ENCODE data around the gene MYH16. TPM values are rescaled to one million over a fixed set of nuclear protein-coding genes. Genes with fewer than 3 reads are reported as not detected.

The MYH16 gene
- total RNA-seq, 1 experiment from 2014 or later: 0.57 TPM

DNA sequence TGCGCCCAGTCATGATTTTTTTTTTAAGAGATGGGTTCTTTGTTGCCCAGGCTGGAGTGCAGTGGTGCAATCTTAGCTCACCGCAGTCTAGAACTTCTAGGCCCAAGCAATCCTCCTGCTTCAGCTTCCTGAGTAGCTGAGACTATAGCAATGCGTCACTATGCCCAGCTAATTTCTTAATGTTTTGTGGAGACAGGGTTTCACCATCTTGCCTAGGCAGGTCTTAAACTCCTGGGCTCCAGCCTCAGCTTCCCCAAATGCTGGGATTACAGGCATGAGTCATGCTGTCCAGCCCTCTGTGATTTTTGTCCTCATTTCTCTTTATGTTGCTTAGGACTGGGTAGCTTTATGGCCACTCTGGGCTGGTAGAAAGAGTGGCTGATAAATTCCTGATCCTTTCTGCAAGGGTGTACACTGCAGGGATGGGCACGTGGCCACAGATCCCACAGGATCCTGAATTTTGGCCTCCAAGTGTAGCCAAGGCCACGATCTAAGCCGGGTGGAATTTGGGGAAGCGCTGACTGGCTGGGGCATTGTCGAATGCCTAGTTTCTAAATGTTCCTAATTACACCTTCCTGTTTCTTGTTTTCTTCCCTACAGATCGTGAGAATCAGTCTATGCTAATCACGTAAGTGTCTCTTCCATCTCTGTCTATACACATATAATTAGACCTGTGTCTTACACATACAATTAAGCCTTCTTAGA lies 24.1 kb upstream of the MYH16 start (continued):
- no peak for TF ChIP-seq REST (IDR thresholded peaks at IDR 0.05; ENCODE audit: low read depth)

DNA sequence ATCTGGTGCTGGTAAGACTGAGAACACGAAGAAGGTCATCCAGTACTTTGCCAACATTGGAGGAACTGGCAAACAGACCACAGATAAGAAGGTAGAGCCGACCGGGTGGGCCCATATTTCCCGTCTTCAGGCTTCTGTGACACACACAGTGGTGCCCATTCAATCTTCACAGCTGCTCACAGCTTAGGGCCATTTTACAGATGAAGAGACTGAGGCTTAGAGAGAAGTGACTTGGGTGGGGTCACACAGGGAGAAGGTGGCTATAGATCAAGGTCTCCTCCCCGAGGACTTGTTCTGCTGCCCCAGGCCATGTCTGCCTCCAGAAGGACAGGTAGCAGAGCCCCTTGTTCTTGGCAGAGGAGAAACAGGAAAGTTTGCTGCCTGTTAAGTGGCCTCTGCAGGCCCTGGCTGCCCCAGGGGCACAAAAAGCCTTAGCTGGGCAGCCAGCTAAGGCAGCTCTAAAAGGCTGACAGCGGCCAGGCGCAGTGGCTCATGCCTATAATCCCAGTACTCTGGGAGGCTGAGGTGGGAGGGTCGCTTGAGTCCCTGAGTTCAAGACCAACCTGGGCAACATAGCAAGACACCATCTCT lies 22.6 kb upstream of the MYH16 start:
- Histone ChIP-seq H3K4me3 (replicated peaks in 1 of 2; ENCODE audit: low read depth in 1 of 2, low read length in 2 of 2) (no peak overlapping the region), H3K27ac (ENCODE audit: low read depth, low read length) (no peak overlapping the region), H3K9me3 (ENCODE audit: control insufficient read depth in 1 of 2, insufficient read depth in 1 of 2, low read depth in 1 of 2, low read length in 2 of 2) (no peaks in the 10 kb centered on the region), H3K9me2 (ENCODE audit: insufficient read depth) (no peaks in the 10 kb centered on the region), H3K9ac (ENCODE audit: low read length) (no peak overlapping the region), H3K27me3 (ENCODE audit: insufficient read depth, low read length) (no peaks in the 10 kb centered on the region), H3K4me2 (ENCODE audit: low read length) (no peak overlapping the region), H3K79me2 (ENCODE audit: insufficient read depth, low read length) (no peaks in the 10 kb centered on the region), H2AFZ (ENCODE audit: low read depth, low read length, poor library complexity, severe bottlenecking) (no peak overlapping the region), H3K36me3 (ENCODE audit: control insufficient read depth in 1 of 2, insufficient read depth in 2 of 2, low read length in 2 of 2) (no peaks in the 10 kb centered on the region), H3K4me1 (ENCODE audit: control insufficient read depth in 1 of 2, insufficient read depth in 2 of 2, low read length in 2 of 2) (peaks cover 0 to 1% of the 10 kb centered on the region in 2 experiments; a peak in 1 of 4 replicates), H4K20me1 (ENCODE audit: insufficient read depth) (no peaks in the 10 kb centered on the region)
- DNase-seq (ENCODE audit: low read depth, low spot score) (no peak), ATAC-seq (no peak)
- POLR2A ChIA-PET: no interaction called here
- intact Hi-C loops (cut with micrococcal nuclease): no loop called here
- RAD21 ChIA-PET (ENCODE audit: low non-redundant PET in 1 of 2, low total read pairs in 2 of 2, uncharacterized antibody in 2 of 2, unreplicated experiment in 2 of 2): no interaction called here
- CTCF ChIA-PET: no interaction called here
- BruUV-seq (replicated peaks): no TSS peak
- TF ChIP-seq ZFX (IDR thresholded peaks at IDR 0.05) (no peak), EZH2phosphoT487 (IDR thresholded peaks at IDR 0.05; ENCODE audit: borderline replicate concordance) (no peak), TCF7L2 (IDR thresholded peaks at IDR 0.05; ENCODE audit: borderline replicate concordance, extremely low read depth, insufficient read depth, insufficient read length) (no peak), CTCF (IDR thresholded peaks at IDR 0.05 in 2 of 3, conservative IDR thresholded peaks at IDR 0.05 in 1 of 3; ENCODE audit: borderline replicate concordance in 1 of 3, insufficient read depth in 1 of 3, low read depth in 2 of 3, low read length in 2 of 3) (no peak), REST (IDR thresholded peaks at IDR 0.05; ENCODE audit: low read depth) (no peak), ELF1 (IDR thresholded peaks at IDR 0.05; ENCODE audit: borderline replicate concordance, low read depth) (no peak), EZH2 (IDR thresholded peaks at IDR 0.05) (no peak), RAD21 (IDR thresholded peaks at IDR 0.05; ENCODE audit: low read depth) (no peak), EGR1 (IDR thresholded peaks at IDR 0.05; ENCODE audit: low read depth) (no peak), POLR2A (IDR thresholded peaks at IDR 0.05; ENCODE audit: borderline replicate concordance, extremely low read depth, insufficient read depth, insufficient read length) (no peak), ZNF274 (IDR thresholded peaks at IDR 0.05; ENCODE audit: low read depth, low read length) (no peak), SP1 (IDR thresholded peaks at IDR 0.05; ENCODE audit: low read depth) (no peak), POLR2AphosphoS5 (IDR thresholded peaks at IDR 0.05; ENCODE audit: low read depth, low read length) (no peak)

Data from HCT116 (cell line).